Activated CD4-positive, alpha-beta T cell treated with anti-CD3 and anti-CD28 coated beads, Interleukin-10, Interleukin-2, amounts not matched to agents 100 ng/mL and 50 ng/mL, durations not matched to agents 16 hours and 8 hours (primary cell): ENCODE results near the gene HLA-DPA1.

Experiments used
- DNase-seq: peaks from one replicate; pipeline ENCODE4 v3.0.0-alpha.2; 2020

Gene HLA-DPA1

DNA sequence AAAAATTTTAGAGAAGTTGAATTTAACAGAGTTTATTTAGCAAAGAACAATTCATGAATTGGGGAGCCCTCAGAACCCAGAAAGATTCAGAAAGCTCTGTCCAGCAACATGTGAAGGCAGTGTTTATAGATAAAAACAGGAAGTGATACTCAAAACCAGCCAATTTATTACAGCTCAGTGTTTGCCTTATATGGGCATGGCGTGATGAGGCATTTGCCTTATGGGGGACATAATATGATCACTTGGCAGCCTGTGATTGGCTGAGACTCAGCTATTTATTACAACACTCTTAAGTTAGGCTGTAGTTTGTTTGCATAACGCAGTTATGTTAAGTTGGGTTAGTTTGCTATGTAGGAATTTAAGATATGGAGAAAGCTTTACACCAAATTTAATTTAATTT, 11.5 kb downstream of the HLA-DPA1 start:
- DNase-seq: peak; percentile 26

DNA sequence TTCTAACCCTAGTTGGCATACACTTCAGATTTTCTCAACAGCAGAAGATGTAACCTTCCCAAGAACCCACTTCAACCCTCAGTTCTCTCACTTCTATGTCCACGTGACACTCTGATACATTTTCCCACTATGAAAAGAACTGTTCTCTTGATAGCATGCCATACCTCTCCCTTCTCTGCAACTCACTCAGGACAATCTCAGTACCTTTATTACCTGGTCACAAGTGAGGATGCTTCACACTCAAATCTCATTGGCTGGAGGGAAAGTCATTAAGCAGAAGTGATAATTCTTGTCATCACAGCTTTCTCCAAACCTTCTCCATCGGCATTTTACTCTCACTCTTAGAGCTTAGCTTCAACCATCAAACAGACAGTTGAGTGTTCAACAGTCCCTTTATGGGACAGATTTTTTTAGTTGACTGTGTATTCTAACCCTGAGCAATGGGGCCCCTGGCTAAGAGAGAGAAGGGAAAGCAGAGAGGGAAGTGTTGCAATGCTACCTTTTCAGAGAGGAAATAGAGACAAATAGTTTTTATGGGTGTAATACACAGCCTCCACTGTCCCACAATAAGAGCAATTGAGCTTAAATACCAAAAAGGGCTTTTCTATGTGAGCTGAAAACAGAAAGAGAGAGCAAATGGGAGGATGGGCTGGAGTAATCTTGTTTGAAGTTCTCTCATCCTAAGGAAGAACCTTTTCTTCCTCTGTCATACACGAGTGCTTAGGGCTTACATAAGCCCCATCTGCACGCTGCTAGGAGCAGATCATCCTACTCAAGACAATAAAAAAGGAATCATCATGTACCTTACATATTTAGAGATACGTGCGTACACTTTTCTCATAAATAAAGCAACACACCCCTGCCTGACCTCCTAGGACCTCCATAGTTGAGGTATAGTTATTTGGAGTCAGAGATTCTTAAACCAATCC, 16.0 kb downstream of the HLA-DPA1 start:
- DNase-seq: no peak

DNA sequence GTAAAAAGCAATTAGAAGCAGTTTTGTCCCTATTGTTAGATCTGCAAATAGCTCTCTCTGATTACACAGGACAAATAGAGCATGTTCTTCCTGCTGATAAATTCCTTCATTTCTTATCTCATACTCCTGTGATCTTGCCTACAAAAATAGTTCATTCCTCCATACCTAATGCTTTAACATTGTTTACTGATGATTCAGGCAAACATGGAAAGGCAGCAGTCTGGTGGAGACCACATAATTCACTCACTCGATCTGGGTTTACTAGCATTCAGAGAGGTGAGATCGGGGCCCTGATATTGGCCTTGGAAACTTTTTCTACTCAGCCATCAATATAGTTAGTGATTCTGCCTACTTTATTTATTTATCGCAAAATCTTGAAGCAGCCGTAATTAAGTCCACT, 20.2 kb downstream of the HLA-DPA1 start:
- DNase-seq: no peak

DNA sequence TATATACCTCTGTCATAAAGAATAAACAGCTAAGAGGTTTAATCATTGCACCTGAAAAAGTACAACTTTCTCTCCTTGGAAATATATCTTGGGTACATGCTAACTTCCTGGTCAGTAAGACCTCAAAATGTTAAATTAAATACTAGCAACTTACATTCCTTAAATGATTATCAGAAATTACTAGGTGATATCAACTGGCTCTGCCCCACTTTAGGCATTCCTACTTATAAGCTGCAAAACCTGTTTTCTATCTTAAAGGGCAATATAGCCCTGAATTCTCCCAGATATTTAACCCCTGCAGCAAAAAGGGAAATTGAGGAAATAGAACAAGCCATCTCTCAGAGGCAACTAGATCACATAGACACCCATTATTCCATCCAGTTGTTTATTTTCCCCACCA, 20.8 kb downstream of the HLA-DPA1 start:
- DNase-seq: no peak

DNA sequence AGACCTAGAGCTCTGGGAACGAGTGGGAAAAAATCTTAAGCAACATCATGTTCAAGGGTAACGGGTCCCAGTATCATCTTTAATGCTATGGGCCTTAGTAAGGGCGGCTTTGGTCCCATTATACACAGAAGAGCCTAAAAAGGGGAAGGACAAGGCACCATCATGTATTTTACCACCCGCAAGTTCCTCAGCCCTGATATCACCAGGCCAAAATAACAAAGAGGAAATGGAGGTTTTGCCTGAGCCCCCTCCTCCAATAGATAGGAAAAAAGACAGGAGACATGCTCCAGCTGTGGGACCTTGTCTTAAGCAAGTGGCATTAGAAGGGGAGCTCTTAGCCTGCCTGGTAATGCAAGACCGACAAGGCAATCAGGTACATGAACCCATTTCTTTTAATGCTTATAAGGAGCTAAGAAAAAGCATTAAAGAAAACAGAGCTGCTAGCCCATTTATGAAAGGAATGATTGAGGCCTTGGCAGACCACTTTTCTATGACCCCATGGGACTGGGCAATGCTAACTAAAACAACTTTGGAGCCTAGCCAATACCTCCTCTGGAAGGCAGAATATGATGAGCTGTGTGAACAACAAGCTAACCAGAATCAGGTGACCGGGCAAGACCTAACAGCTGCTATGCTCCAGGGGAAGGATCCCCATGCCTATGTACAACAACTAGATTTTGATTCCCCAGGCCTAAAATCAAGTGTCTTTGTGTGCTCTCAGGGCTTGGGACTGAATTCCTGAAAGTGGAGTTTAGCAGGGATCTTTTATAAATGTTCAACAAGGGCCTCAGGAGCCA, 23.2 kb downstream of the HLA-DPA1 start:
- no peak for DNase-seq

DNA sequence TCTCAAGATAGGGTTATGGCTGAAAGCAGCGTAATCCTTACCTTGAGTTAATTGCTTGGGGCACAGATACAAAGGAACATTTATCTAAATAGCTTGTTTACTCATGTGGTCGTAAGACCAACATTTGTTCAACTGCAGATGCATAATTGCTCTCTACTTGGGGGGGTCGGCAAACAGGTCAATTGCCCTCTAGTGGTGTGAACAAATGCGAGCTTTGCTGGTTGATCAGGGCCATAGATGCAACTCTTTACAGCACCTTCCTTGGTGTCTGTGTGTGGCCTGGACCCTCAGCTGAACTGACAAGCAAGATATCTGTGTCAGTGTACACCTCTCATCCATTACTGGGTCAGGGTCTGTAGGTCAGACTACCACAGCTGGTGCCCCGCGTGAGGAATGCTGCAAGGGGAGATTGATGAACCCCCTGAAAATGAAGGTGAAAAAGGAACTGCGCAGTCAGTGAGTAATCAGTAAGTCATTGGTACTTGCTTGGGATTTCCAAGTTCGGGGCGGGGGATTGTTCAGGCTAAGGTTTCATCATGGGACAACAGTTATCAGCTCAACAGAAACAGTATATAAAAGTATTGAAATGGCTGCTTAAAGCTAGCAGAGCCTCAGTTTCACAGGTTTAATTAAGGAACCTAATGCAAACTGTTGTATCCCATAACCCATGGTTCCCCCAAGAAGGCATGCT, 24.0 kb downstream of the HLA-DPA1 start:
- no peak for DNase-seq

DNA sequence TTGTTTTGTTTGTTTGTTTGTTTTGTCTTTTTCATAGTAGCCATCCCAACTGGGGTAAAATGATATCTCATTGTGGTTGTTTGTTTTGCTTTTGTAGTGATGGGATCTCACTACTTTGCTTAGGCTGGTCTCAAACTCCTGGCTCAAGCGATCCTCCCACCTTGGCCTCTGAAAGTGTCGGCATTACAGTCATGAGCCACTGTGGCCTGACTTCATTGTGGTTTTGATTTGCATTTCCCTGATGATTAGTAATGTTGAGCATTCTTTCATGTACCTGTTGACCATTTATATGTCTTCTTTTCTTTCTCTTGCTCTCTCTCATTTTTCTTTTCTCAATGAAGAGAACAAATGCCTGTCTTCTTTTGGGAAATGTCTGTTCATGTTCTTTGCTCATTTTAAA, 33.3 kb downstream of the HLA-DPA1 start:
- DNase-seq: no peak

DNA sequence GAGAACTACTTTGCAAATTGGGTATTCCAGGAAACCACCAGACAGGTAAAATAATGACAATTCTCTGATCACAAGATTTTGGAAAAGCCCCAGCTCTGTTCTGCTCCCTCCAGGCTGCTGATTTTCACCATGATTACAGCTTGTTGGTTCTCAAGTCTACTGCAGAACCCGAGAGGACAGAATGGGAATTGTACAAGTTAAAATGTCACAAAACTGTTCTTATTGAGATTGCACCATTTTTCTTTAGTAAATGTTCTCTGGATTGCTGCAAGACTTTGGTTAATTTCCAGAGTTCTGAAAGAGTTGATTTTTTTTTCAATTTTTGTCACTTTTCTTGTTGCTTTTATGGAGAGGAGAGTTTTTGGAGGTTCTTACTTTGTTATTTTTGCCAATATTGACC, 36.9 kb downstream of the HLA-DPA1 start:
- no peak for DNase-seq

DNA sequence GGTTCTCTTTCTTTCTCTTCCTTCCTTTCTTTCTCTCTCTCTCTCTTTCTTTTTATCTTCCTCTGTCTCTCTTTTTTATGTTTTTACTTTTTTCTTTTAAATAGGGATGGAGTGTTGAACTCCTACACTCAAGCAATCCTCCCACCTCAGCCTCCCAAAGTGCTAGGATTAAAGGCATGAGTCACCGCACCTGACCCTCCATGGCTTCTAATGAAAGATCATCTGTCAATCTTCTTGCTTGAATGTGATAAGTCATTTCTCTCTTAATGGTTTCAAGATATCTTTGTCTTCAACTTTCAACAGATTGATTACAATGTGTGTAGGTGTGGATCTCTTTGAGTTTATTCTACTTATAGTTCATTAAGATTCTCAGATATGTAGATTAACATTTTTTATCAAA, 38.9 kb downstream of the HLA-DPA1 start:
- no peak for DNase-seq

DNA sequence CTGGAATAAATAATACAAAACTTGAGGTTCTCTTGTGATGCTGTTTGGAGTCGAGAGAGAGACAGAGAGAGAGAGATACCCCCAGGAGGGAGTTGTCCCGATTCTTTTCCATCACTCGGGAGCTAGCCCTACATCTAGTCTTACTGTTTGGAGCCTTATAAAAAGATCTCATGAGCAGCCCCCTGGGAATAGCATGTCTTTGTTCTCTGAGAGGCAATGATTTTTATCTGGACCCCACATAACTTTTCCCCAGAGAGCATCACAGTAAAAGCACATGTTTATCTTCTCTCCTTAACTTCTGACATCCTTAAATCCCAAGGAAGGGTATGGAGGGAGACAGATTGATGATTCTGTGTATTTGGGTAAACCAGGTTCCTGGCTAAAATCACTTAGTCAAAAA, 43.2 kb downstream of the HLA-DPA1 start:
- DNase-seq: no peak

DNA sequence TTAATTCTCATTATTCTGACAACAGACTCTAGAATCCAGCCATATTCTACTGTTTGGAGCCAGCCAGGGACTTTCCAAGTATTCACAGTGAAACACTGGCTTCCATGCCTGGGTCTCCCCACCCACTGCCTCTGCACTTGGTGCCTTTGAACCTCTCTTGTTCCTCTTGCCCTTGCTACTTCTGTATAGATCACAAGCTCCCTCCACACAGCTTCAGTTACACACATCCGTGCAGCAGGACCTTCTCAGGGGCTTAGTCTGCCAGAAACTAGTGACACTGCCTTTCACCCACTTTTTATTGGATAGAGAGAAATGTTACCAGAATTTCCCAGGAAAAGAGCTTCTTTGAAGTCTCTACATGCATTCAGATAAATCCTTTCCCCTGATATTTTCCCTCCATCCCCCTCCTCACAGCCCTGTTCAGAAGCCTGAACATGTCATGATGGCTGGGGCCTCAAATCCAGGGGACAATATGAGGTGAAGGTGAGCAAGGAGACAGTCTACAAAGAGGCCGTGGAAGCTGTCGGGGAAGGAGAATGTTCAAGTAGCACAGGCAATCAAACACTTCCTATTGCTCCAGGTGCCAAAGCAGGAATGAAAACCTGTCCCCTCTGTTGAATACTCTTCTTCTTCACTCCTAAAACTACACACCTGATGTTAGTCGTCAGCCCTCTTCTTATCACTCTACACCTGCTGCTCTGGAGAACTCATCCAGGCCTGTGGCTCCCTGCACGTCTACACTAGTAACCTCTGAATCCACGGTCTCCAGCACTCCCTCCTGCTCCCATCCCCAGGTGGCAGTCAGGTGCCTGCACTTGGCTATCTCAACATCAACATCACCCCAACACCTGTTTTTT, 43.9 kb downstream of the HLA-DPA1 start:
- DNase-seq: peak; percentile 77

DNA sequence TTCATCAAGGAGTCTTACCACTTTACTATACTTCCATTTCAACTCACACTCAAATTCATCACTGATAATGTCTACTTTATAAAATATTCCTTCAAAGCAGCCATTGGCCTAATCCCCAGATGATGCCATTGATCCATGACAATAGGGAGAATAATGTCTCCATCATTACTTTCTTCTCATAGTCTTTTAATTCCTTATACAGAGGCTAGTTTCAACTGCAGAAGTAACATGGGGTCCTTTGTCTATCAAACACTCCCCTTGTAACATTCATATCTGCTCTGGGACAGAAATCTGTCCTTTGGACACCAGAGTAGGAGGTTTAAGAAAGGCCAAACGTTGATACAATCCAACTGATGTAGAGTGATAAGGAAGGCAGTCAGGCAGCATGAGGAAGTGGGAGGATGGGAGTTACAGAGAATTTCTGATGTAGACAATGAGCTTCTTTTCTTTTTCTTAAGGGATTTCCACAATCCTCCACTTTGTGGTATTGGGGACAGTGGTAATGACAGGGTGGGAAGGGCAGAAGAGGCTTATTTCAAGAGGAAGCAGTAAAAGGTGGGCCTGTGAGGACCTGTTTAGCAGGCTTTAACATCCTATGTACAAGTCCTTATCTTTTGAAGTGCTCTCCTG, 45.1 kb downstream of the HLA-DPA1 start:
- DNase-seq: no peak

DNA sequence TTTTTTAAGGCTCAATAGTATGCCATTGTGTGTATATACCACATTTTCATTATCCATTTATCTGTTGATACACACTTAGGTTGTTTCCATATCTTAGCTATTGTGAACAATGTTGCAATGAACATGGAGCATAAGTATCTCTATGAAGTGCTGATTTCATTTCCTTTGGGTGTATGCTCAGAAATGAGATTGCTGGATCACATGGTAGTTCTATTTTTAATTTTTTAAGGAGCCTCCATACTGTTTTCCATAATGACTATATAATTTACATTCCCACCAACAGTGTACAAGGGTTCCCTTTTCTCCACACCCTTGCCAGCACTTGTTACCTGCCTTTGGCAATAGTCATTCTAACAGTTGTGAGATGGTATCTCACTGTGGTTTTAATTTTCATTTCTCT, 48.9 kb downstream of the HLA-DPA1 start:
- DNase-seq: no peak

DNA sequence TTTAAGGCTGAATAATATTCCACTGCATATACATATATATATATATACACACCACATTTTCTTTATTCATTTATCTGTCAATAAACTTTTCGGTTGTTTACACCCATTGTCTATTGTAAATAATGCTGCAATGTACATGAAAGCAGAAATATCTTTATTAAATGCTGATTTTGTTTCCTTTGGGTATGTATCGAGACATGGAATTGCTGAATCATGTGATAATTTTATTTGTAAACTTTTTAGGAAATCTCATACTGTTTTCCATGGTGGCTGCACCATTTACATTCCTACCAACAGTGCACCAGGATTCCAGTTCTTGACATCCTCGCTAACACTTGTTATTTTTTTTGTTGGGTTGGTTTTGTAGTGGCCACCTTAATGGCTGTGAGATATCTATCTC, 49.9 kb downstream of the HLA-DPA1 start:
- DNase-seq: no peak

DNA sequence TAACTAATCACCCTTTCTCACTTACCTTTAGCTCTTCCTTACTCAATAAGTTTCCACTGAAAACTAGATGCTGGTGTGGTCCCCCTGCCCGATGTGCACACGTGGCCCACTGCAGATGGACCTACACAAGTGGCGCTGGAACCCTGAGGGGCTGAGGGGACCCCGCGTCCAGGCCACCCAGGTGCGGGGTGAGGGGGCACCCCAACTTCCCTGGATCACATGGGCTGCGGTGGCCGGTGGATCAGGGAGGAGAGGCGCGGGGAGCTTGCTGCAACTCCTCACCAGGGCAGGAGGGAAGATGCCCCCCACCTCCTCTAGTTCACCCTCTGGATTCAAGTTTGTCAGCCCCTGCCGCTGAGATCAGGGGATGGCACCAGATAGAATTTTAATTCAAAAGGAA, 51.5 kb downstream of the HLA-DPA1 start:
- DNase-seq: no peak

DNA sequence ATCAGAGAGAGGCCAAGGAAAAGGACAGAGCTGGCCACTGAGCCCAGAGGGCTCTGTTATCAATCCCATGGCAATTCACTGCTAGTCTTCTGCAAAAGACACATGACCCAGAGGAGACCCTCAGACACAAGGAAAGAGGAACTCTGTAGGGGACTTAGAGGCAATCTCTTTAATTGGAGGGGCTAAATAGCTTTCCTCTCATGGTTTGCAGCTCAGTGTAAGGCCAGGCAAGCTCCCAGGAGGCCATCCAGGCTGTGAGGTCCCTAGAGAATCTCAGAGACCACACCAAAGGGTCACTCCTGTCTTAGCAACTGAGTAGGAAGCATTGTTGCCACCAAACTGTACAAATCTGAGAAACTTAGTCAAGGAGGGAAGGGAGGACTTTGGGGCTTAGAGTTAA, 54.1 kb downstream of the HLA-DPA1 start:
- no peak for DNase-seq

DNA sequence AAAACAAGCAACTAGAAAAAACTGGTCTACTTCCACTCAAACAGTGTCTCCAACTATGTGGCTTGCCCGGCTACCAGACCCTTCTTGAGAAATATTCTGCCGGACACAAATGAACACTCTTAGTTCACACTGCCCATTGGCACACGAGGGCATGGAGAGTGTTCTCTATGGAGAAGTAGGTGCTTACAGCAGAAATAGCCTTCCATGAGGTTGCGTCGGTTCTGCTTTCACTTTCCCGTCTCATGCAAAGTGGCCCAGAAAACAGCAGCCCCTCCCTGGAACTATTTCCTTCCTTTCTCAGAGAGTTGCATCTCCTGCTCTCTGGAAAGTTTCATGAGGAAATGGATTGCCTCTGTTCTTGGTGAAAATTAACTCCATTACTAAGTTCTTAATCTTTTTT, 54.5 kb downstream of the HLA-DPA1 start:
- DNase-seq: peak; percentile 28

DNA sequence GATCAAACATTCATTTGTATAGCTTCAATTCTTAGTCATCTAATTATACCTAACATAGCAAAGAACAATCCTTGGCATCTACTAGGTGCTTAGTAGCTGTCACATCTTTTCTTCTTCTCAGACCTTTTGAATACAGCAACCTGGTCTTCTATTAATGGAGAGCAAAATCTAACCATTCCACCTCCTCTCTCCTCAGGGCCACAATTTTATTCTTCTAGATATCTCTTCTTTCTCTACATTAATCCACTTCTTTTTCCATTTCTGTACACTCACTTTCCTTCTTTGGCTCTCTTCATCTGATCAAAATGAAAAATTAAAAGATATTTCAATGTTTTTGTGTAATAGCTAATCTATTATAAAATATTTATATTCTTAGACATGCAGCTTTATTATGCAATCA, 55.0 kb downstream of the HLA-DPA1 start:
- no peak for DNase-seq

DNA sequence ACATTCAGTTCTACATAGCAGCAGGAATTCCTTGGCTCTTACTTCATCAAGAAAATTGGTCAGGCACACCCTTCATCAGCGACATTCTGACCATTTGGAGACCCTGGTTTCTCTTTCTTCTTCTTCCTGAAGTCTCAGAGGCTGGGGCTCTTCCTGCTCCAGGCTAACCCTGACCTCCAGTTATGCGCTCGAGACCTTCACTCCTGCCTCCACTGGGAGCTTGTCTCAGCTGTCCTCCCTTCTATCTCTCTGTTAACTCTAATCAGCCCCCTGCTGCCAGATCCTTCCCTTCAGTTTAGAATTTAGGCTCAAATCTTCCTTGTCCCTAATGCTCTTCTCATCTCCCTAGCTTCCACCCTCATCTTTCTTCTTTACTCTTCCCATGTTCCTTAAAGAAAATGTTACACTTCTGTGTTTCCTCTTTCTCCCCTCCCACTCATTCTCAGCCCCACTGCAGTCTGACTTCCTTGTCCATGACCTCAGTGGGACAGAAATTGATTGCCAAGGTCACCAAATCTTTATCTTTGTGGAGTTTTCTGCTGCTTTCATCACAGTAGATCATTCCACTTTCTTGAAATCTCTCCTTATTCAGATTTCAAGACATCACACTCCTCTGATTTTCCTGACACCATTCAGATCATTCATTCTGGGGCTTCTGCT, 55.6 kb downstream of the HLA-DPA1 start:
- no peak for DNase-seq

DNA sequence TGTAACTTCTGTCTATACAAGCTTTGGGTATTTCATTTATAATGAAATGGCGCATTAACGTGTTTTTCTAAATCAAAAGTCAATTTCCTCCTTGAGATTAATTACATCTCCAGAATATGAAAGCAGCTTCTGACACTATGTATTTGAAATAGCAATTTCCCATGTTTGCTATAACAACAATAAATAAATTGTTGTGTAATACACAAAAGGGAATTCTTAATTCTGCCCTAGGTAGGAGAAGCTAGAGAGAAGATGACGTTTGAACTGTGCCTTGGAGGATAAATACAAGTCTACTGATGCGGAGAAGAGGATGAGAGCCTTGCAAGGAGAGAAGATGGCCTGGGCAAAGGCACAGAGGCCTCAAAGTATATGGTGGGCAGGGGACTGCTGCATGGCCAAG, 56.4 kb downstream of the HLA-DPA1 start:
- DNase-seq: no peak

DNA sequence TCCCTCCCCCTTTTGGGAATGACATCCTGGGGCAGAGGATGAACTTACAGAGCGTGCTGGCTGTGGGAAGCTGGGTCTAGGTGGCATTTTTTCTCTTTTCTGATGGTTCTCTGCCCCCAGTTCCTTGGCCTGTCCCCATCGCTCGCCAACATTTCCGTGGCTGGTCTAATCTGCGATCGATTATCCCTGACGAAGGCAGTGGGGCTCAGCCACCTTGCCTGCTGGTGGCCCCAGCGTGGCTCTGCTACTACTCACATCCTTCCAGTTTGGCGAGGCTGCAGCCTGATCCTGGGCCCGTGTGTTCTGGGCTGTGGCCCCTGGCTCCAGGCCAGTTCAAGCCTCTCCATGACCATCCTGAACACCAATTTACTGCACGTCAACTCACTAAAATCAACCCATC, 57.7 kb downstream of the HLA-DPA1 start:
- no peak for DNase-seq
